ENCODE results near the gene CDC42EP5. TPM values are rescaled to one million over a fixed set of nuclear protein-coding genes. Genes with fewer than 3 reads are reported as not detected.
A peak's percentile ranks its signal among the peaks of the same experiment; 100 is the strongest.

CDC42EP5 gene
- total and polyA plus RNA-seq, 10 of the 15 experiments (the other 5 are each of a cell fraction or from before 2014, with no cell fraction given), result 0.42 to 1.8 (median 1.4) TPM; not detected in 6

GRCh38 chr19:54489341-54489740 lies 16.2 kb upstream of the CDC42EP5 start:
- WGBS (ENCODE audit: insufficient coverage, insufficient replicate concordance, low lambda C conversion rate, missing lambda C conversion rate), result 78% methylated on average over 7 of the region's 7 CpGs
- no peaks in the 10 kb centered on the region for H3K9me3 ChIP-seq (replicated peaks; ENCODE audit: control insufficient read depth, insufficient read depth, low read length)
- no peak overlapping the region for H3K4me2 ChIP-seq (ENCODE audit: control insufficient read depth, insufficient read depth)
- H3K36me3 ChIP-seq (ENCODE audit: control insufficient read depth in 2 of 2, insufficient read depth in 2 of 2, low read length in 1 of 2), result no peaks in the 10 kb centered on the region
- peaks cover 10% of the 10 kb centered on the region for H3K4me1 ChIP-seq (ENCODE audit: control insufficient read depth, insufficient read depth, low read length)
- TF ChIP-seq NR2F1 (conservative IDR thresholded peaks at IDR 0.05) (no peak), POLR2AphosphoS2 (IDR thresholded peaks at IDR 0.05; ENCODE audit: low read depth, low read length) (no peak), FOS (IDR thresholded peaks at IDR 0.05; ENCODE audit: borderline replicate concordance, extremely low read depth, insufficient read length) (no peak), RUNX3 (IDR thresholded peaks at IDR 0.05; ENCODE audit: low read length) (no peak)
- no TSS peak for BruUV-seq (replicated peaks)
- H3K27me3 ChIP-seq (replicated peaks in 1 of 2; ENCODE audit: control insufficient read depth in 2 of 2, insufficient read depth in 2 of 2, low read length in 1 of 2), result no peaks in the 10 kb centered on the region
- H3K27ac ChIP-seq (ENCODE audit: control insufficient read depth, insufficient read depth), result no peak overlapping the region
- H2AFZ ChIP-seq (ENCODE audit: control insufficient read depth, low read depth, low read length), result no peak overlapping the region
- SMC1A ChIA-PET (ENCODE audit: uncharacterized antibody, unreplicated experiment), result no interaction called here
- in situ Hi-C loops (cut with MboI) (no loop called here), intact Hi-C loops (cut with micrococcal nuclease; ENCODE audit: unreplicated experiment) (no loop called here)
- POLR2A ChIA-PET, result no interaction called here
- RAD21 ChIA-PET (ENCODE audit: unreplicated experiment), result interaction anchor here (0.8 kb wide), 1 partner anchor 10 kb away, joined by 3 read pairs; no protein-coding TSS in a partner anchor
- H3K9ac ChIP-seq (ENCODE audit: control insufficient read depth, insufficient read depth, low read length), result no peak overlapping the region
- CTCF ChIA-PET, result interaction anchor here (0.6 kb wide), 1 partner anchor 185 kb away, joined by 3 read pairs; no protein-coding TSS in a partner anchor
- ATAC-seq, result no peak
- H4K20me1 ChIP-seq (ENCODE audit: control insufficient read depth, insufficient read depth), result no peaks in the 10 kb centered on the region
- no peak for FAIRE-seq
- no peak for DNase-seq (ENCODE audit: low read depth, low spot score)
- H3K79me2 ChIP-seq (ENCODE audit: control insufficient read depth, insufficient read depth, low read length), result no peaks in the 10 kb centered on the region
- no peak overlapping the region for H3K4me3 ChIP-seq

GRCh38 chr19:54485851-54486250 lies 12.8 kb upstream of the CDC42EP5 start:
- no peak for DNase-seq (ENCODE audit: low read depth, low spot score)
- Histone ChIP-seq H2AFZ (ENCODE audit: control insufficient read depth, low read depth, low read length) (no peak overlapping the region), H3K27me3 (replicated peaks in 1 of 2; ENCODE audit: control insufficient read depth in 2 of 2, insufficient read depth in 2 of 2, low read length in 1 of 2) (no peaks in the 10 kb centered on the region; a peak in 1 of 4 replicates), H3K79me2 (ENCODE audit: control insufficient read depth, insufficient read depth, low read length) (no peaks in the 10 kb centered on the region), H4K20me1 (ENCODE audit: control insufficient read depth, insufficient read depth) (no peaks in the 10 kb centered on the region), H3K9me3 (replicated peaks; ENCODE audit: control insufficient read depth, insufficient read depth, low read length) (no peaks in the 10 kb centered on the region), H3K4me2 (ENCODE audit: control insufficient read depth, insufficient read depth) (peak overlapping the region; percentile 44; the same call in 1 of the 2 replicates), H3K36me3 (ENCODE audit: control insufficient read depth in 2 of 2, insufficient read depth in 2 of 2, low read length in 1 of 2) (no peaks in the 10 kb centered on the region), H3K4me3 (no peak overlapping the region), H3K4me1 (ENCODE audit: control insufficient read depth, insufficient read depth, low read length) (peaks cover 8% of the 10 kb centered on the region), H3K27ac (ENCODE audit: control insufficient read depth, insufficient read depth) (no peak overlapping the region), H3K9ac (ENCODE audit: control insufficient read depth, insufficient read depth, low read length) (no peak overlapping the region)
- ChIA-PET CTCF (interaction anchor here (0.7 to 2.2 kb wide), 10 partner anchors 12 to 194 kb away, joined by 3 to 10 read pairs (median 3); no protein-coding TSS in a partner anchor), RAD21 (ENCODE audit: unreplicated experiment) (interaction anchor here (0.7 to 1.7 kb wide), 10 partner anchors 12 to 1147 kb away, joined by 3 to 6 read pairs (median 4); partner anchors contain the start of genes CDC42EP5 and LENG9), SMC1A (ENCODE audit: uncharacterized antibody, unreplicated experiment) (interaction anchor here (0.6 to 1.3 kb wide), 11 partner anchors 68 to 650 kb away, joined by 3 to 5 read pairs (median 3); no protein-coding TSS in a partner anchor), POLR2A (no interaction called here)
- in situ Hi-C loops (cut with MboI) (no loop called here), intact Hi-C loops (cut with micrococcal nuclease; ENCODE audit: unreplicated experiment) (loop anchor here (2.0 kb wide), 1 partner anchor 131 kb away; no protein-coding TSS in a partner anchor)
- FAIRE-seq, result no peak
- WGBS (ENCODE audit: insufficient coverage, insufficient replicate concordance, low lambda C conversion rate, missing lambda C conversion rate), result 3% methylated on average over 2 of the region's 5 CpGs
- no TSS peak for BruUV-seq (replicated peaks)
- peak; percentile 60 for ATAC-seq
- no peak for TF ChIP-seq FOXM1 (IDR thresholded peaks at IDR 0.05; ENCODE audit: low read depth, low read length)
- peak; percentile 31; the same call in 1 of the 2 replicates for TF ChIP-seq IKZF1 (conservative IDR thresholded peaks at IDR 0.05)
- TF ChIP-seq MAX (IDR thresholded peaks at IDR 0.05; ENCODE audit: low read depth, low read length), result no peak
- TF ChIP-seq LARP7 (IDR thresholded peaks at IDR 0.05), result no peak
- no peak for TF ChIP-seq HDAC2 (IDR thresholded peaks at IDR 0.05)
- TF ChIP-seq ZSCAN29 (IDR thresholded peaks at IDR 0.05), result no peak
- TF ChIP-seq NBN (IDR thresholded peaks at IDR 0.05), result no peak; the same call in 1 of the 2 replicates
- TF ChIP-seq, protein P1, sequence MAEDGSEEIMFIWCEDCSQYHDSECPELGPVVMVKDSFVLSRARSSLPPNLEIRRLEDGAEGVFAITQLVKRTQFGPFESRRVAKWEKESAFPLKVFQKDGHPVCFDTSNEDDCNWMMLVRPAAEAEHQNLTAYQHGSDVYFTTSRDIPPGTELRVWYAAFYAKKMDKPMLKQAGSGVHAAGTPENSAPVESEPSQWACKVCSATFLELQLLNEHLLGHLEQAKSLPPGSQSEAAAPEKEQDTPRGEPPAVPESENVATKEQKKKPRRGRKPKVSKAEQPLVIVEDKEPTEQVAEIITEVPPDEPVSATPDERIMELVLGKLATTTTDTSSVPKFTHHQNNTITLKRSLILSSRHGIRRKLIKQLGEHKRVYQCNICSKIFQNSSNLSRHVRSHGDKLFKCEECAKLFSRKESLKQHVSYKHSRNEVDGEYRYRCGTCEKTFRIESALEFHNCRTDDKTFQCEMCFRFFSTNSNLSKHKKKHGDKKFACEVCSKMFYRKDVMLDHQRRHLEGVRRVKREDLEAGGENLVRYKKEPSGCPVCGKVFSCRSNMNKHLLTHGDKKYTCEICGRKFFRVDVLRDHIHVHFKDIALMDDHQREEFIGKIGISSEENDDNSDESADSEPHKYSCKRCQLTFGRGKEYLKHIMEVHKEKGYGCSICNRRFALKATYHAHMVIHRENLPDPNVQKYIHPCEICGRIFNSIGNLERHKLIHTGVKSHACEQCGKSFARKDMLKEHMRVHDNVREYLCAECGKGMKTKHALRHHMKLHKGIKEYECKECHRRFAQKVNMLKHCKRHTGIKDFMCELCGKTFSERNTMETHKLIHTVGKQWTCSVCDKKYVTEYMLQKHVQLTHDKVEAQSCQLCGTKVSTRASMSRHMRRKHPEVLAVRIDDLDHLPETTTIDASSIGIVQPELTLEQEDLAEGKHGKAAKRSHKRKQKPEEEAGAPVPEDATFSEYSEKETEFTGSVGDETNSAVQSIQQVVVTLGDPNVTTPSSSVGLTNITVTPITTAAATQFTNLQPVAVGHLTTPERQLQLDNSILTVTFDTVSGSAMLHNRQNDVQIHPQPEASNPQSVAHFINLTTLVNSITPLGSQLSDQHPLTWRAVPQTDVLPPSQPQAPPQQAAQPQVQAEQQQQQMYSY (CRISPR knock-in tag; IDR thresholded peaks at IDR 0.05), result no peak
- no peak for TF ChIP-seq ATF3 (IDR thresholded peaks at IDR 0.05; ENCODE audit: borderline replicate concordance, extremely low read depth, low read depth, low read length)
- TF ChIP-seq ATF7 (IDR thresholded peaks at IDR 0.05; ENCODE audit: low read depth), result peak; percentile 6; the same call in 1 of the 2 replicates
- peak; percentile 66; the same call in 1 of the 2 replicates for TF ChIP-seq ZNF384 (IDR thresholded peaks at IDR 0.05; ENCODE audit: borderline replicate concordance, low read depth, low read length)

Data from GM12878 (cell line).